Measurements from ENCODE around the gene CYP20A1.
"Not testable (repeated sequence)": the region's sequence is repeated elsewhere in the genome, so short reads cannot be mapped to it uniquely, and the experiment has no call there.

Gene CYP20A1

GRCh38 chr2:203282101-203282500 is 43.3 kb downstream of the CYP20A1 start:
- H3K27me3 ChIP-seq (replicated peaks; ENCODE audit: control insufficient read depth, insufficient read depth, low read length), result no peaks in the 10 kb centered on the region
- DNase-seq (ENCODE audit: low read depth), result no peak
- H3K4me3 ChIP-seq (ENCODE audit: low read length), result no peak overlapping the region
- H3K9ac ChIP-seq (ENCODE audit: low read length), result no peak overlapping the region
- H3K4me1 ChIP-seq (ENCODE audit: control insufficient read depth, insufficient read depth, low read length), result peaks cover 9% of the 10 kb centered on the region
- peaks cover 82% of the 10 kb centered on the region for H3K36me3 ChIP-seq (ENCODE audit: control insufficient read depth, insufficient read depth, low read length, severe bottlenecking)
- H3K9me3 ChIP-seq (ENCODE audit: control insufficient read depth, low read length), result no peaks in the 10 kb centered on the region

GRCh38 chr2:203286532-203286931 is 47.7 kb downstream of the CYP20A1 start:
- no peaks in the 10 kb centered on the region for H3K9me3 ChIP-seq (ENCODE audit: control insufficient read depth, low read length)
- no peak for DNase-seq (ENCODE audit: low read depth)
- no peak overlapping the region for H3K9ac ChIP-seq (ENCODE audit: low read length)
- no peaks in the 10 kb centered on the region for H3K27me3 ChIP-seq (replicated peaks; ENCODE audit: control insufficient read depth, insufficient read depth, low read length)
- H3K4me3 ChIP-seq (ENCODE audit: low read length), result no peak overlapping the region
- no peaks in the 10 kb centered on the region for H3K4me1 ChIP-seq (ENCODE audit: control insufficient read depth, insufficient read depth, low read length)
- H3K36me3 ChIP-seq (ENCODE audit: control insufficient read depth, insufficient read depth, low read length, severe bottlenecking), result peaks cover 61% of the 10 kb centered on the region

GRCh38 chr2:203301667-203302066 is 62.8 kb downstream of the CYP20A1 start:
- Histone ChIP-seq H3K9me3 (ENCODE audit: control insufficient read depth, low read length) (no peaks in the 10 kb centered on the region), H3K4me3 (ENCODE audit: low read length) (no peak overlapping the region)

GRCh38 chr2:203302586-203302985 is 63.8 kb downstream of the CYP20A1 start:
- not testable (repeated sequence) for H3K9ac ChIP-seq (ENCODE audit: low read length); H3K4me3 ChIP-seq (ENCODE audit: low read length); DNase-seq (ENCODE audit: low read depth); H3K36me3 ChIP-seq (ENCODE audit: control insufficient read depth, insufficient read depth, low read length, severe bottlenecking); H3K27me3 ChIP-seq (replicated peaks; ENCODE audit: control insufficient read depth, insufficient read depth, low read length); H3K9me3 ChIP-seq (ENCODE audit: control insufficient read depth, low read length); H3K4me1 ChIP-seq (ENCODE audit: control insufficient read depth, insufficient read depth, low read length)

More at GRCh38 chr2:203301667-203302066, 62.8 kb downstream of the CYP20A1 start:
- H3K27me3 ChIP-seq (replicated peaks; ENCODE audit: control insufficient read depth, insufficient read depth, low read length), result no peaks in the 10 kb centered on the region
- DNase-seq (ENCODE audit: low read depth), result peak; percentile 39
- H3K4me1 ChIP-seq (ENCODE audit: control insufficient read depth, insufficient read depth, low read length), result no peaks in the 10 kb centered on the region
- H3K9ac ChIP-seq (ENCODE audit: low read length), result no peak overlapping the region
- H3K36me3 ChIP-seq (ENCODE audit: control insufficient read depth, insufficient read depth, low read length, severe bottlenecking), result peaks cover 6% of the 10 kb centered on the region

GRCh38 chr2:203310688-203311436 is 72.0 kb downstream of the CYP20A1 start:
- peaks cover 5% of the 10 kb centered on the region for H3K4me1 ChIP-seq (ENCODE audit: control insufficient read depth, insufficient read depth, low read length)
- DNase-seq (ENCODE audit: low read depth), result no peak
- no peak overlapping the region for H3K4me3 ChIP-seq (ENCODE audit: low read length)
- H3K27me3 ChIP-seq (replicated peaks; ENCODE audit: control insufficient read depth, insufficient read depth, low read length), result no peaks in the 10 kb centered on the region
- no peak overlapping the region for H3K9ac ChIP-seq (ENCODE audit: low read length)
- no peaks in the 10 kb centered on the region for H3K9me3 ChIP-seq (ENCODE audit: control insufficient read depth, low read length)
- H3K36me3 ChIP-seq (ENCODE audit: control insufficient read depth, insufficient read depth, low read length, severe bottlenecking), result no peaks in the 10 kb centered on the region

- no peaks in the 10 kb centered on the region for H3K36me3 ChIP-seq (ENCODE audit: control insufficient read depth, insufficient read depth, low read length, severe bottlenecking)
- H3K27me3 ChIP-seq (replicated peaks; ENCODE audit: control insufficient read depth, insufficient read depth, low read length), result no peaks in the 10 kb centered on the region
- no peaks in the 10 kb centered on the region for H3K9me3 ChIP-seq (ENCODE audit: control insufficient read depth, low read length)
- no peak overlapping the region for H3K9ac ChIP-seq (ENCODE audit: low read length)
- DNase-seq (ENCODE audit: low read depth), result no peak
- H3K4me1 ChIP-seq (ENCODE audit: control insufficient read depth, insufficient read depth, low read length), result peaks cover 25% of the 10 kb centered on the region
- no peak overlapping the region for H3K4me3 ChIP-seq (ENCODE audit: low read length)
Measured at GRCh38 chr2:203326356-203326755, 87.5 kb downstream of the CYP20A1 start.

- DNase-seq (ENCODE audit: low read depth), result no peak
- Histone ChIP-seq H3K9me3 (ENCODE audit: control insufficient read depth, low read length) (no peaks in the 10 kb centered on the region), H3K4me3 (ENCODE audit: low read length) (peak overlapping the region; percentile 97), H3K36me3 (ENCODE audit: control insufficient read depth, insufficient read depth, low read length, severe bottlenecking) (no peaks in the 10 kb centered on the region), H3K27me3 (replicated peaks; ENCODE audit: control insufficient read depth, insufficient read depth, low read length) (no peaks in the 10 kb centered on the region), H3K9ac (ENCODE audit: low read length) (peak overlapping the region; percentile 88), H3K4me1 (ENCODE audit: control insufficient read depth, insufficient read depth, low read length) (peaks cover 25% of the 10 kb centered on the region)
Measured at GRCh38 chr2:203327582-203327900, 88.7 kb downstream of the CYP20A1 start.

- Histone ChIP-seq H3K9ac (ENCODE audit: low read length) (peak within 1 kb of the TSS; percentile 88), H3K4me1 (ENCODE audit: control insufficient read depth, insufficient read depth, low read length) (peaks cover 25% of the 10 kb centered on the region), H3K27me3 (replicated peaks; ENCODE audit: control insufficient read depth, insufficient read depth, low read length) (no peaks in the 10 kb centered on the region), H3K9me3 (ENCODE audit: control insufficient read depth, low read length) (no peaks in the 10 kb centered on the region), H3K36me3 (ENCODE audit: control insufficient read depth, insufficient read depth, low read length, severe bottlenecking) (no peaks in the 10 kb centered on the region), H3K4me3 (ENCODE audit: low read length) (peak within 1 kb of the TSS; percentile 97)
- peak; percentile 93 for DNase-seq (ENCODE audit: low read depth)
Measured at GRCh38 chr2:203327901-203328759, 89.3 kb downstream of the CYP20A1 start, which contains the start of gene ABI2. Gene ABI2, plus strand, starts transcription at chr2:203328394. Its CDS starts 121 bp downstream, at chr2:203328515.

GRCh38 chr2:203328760-203329540 is 90.1 kb downstream of the CYP20A1 start:
- Histone ChIP-seq H3K4me3 (ENCODE audit: low read length) (peak overlapping the region; percentile 97), H3K4me1 (ENCODE audit: control insufficient read depth, insufficient read depth, low read length) (peaks cover 25% of the 10 kb centered on the region), H3K36me3 (ENCODE audit: control insufficient read depth, insufficient read depth, low read length, severe bottlenecking) (no peaks in the 10 kb centered on the region), H3K9me3 (ENCODE audit: control insufficient read depth, low read length) (no peaks in the 10 kb centered on the region), H3K9ac (ENCODE audit: low read length) (peak overlapping the region; percentile 88), H3K27me3 (replicated peaks; ENCODE audit: control insufficient read depth, insufficient read depth, low read length) (no peaks in the 10 kb centered on the region)
- DNase-seq (ENCODE audit: low read depth), result peak; percentile 84

GRCh38 chr2:203330434-203330833 is 91.6 kb downstream of the CYP20A1 start:
- Histone ChIP-seq H3K36me3 (ENCODE audit: control insufficient read depth, insufficient read depth, low read length, severe bottlenecking) (no peaks in the 10 kb centered on the region), H3K9ac (ENCODE audit: low read length) (no peak overlapping the region), H3K9me3 (ENCODE audit: control insufficient read depth, low read length) (no peaks in the 10 kb centered on the region), H3K27me3 (replicated peaks; ENCODE audit: control insufficient read depth, insufficient read depth, low read length) (no peaks in the 10 kb centered on the region), H3K4me1 (ENCODE audit: control insufficient read depth, insufficient read depth, low read length) (peaks cover 25% of the 10 kb centered on the region), H3K4me3 (ENCODE audit: low read length) (peak overlapping the region; percentile 97)
- peak; percentile 90 for DNase-seq (ENCODE audit: low read depth)

GRCh38 chr2:203338322-203338721 is 99.5 kb downstream of the CYP20A1 start:
- H3K27me3 ChIP-seq (replicated peaks; ENCODE audit: control insufficient read depth, insufficient read depth, low read length), result no peaks in the 10 kb centered on the region
- H3K9me3 ChIP-seq (ENCODE audit: control insufficient read depth, low read length), result no peaks in the 10 kb centered on the region
- H3K9ac ChIP-seq (ENCODE audit: low read length), result no peak overlapping the region
- H3K36me3 ChIP-seq (ENCODE audit: control insufficient read depth, insufficient read depth, low read length, severe bottlenecking), result no peaks in the 10 kb centered on the region
- no peak for DNase-seq (ENCODE audit: low read depth)
- peaks cover 17% of the 10 kb centered on the region for H3K4me1 ChIP-seq (ENCODE audit: control insufficient read depth, insufficient read depth, low read length)
- H3K4me3 ChIP-seq (ENCODE audit: low read length), result no peak overlapping the region
